Astrocyte of the cerebellum (primary cell): ENCODE data around the gene CDC42BPA.

Source experiments
- DNase-seq: peaks from one replicate; pipeline ENCODE4 v3.0.0-alpha.2; 2011; ENCODE audit warnings: low read depth
- H3K4me3 ChIP-seq: 2 replicates; pipeline ENCODE4 v1.5.1; 2011; ENCODE audit warnings: mild to moderate bottlenecking, low read depth, low read length, moderate library complexity
- CTCF ChIP-seq: IDR thresholded peaks from 2 replicates; pipeline ENCODE4 v1.5.1; 2012; ENCODE audit warnings: low read length, low read depth, moderate library complexity, mild to moderate bottlenecking; ENCODE audit errors: missing control alignments
- in situ Hi-C: cut with HindIII; loops from 2 replicates; pipeline ENCODE4 v1.10.0; 2017; ENCODE audit warnings: low sequenced_read_pairs

The CDC42BPA gene

GRCh38 chr1:227323171-227323966 lies 5.1 kb upstream of the CDC42BPA start:
- H3K4me3 ChIP-seq = no peak overlapping the region
- in situ Hi-C loops = no loop called here
- TF ChIP-seq CTCF = no peak
- DNase-seq = no peak

- no peak for TF ChIP-seq CTCF
- H3K4me3 ChIP-seq = no peak overlapping the region
- DNase-seq = no peak
- in situ Hi-C loops = no loop called here
Observed at GRCh38 chr1:227322376-227322775, 4.1 kb upstream of the CDC42BPA start.

- no peak for DNase-seq
- in situ Hi-C loops = no loop called here
- TF ChIP-seq CTCF = no peak
- no peak overlapping the region for H3K4me3 ChIP-seq
Observed at GRCh38 chr1:227321035-227321434, 2.7 kb upstream of the CDC42BPA start.

GRCh38 chr1:227320476-227320875 lies 2.2 kb upstream of the CDC42BPA start:
- TF ChIP-seq CTCF = no peak
- DNase-seq = no peak
- H3K4me3 ChIP-seq = no peak overlapping the region
- in situ Hi-C loops = no loop called here

GRCh38 chr1:227318853-227319607 lies 738 bp upstream of the CDC42BPA start:
- TF ChIP-seq CTCF = no peak
- in situ Hi-C loops = no loop called here
- peak overlapping the region; percentile 80 for H3K4me3 ChIP-seq
- DNase-seq = no peak

- peak overlapping the region; percentile 80 for H3K4me3 ChIP-seq
- peak; percentile 26 for TF ChIP-seq CTCF
- in situ Hi-C loops = no loop called here
- DNase-seq = peak; percentile 34
Observed at GRCh38 chr1:227317523-227318015, 723 bp downstream of the CDC42BPA start.
